ENCODE measurements around the gene RFFL. TPM values are rescaled to one million over a fixed set of nuclear protein-coding genes. Genes with fewer than 3 reads are reported as not detected.
"Not testable (repeated sequence)": the region's sequence is repeated elsewhere in the genome, so short reads cannot be mapped to it uniquely, and the experiment has no call there.

The RFFL gene
- polyA plus RNA-seq, 12 donors: 7.5 to 22.6 (median 9.8) TPM; not detected in 1

DNA sequence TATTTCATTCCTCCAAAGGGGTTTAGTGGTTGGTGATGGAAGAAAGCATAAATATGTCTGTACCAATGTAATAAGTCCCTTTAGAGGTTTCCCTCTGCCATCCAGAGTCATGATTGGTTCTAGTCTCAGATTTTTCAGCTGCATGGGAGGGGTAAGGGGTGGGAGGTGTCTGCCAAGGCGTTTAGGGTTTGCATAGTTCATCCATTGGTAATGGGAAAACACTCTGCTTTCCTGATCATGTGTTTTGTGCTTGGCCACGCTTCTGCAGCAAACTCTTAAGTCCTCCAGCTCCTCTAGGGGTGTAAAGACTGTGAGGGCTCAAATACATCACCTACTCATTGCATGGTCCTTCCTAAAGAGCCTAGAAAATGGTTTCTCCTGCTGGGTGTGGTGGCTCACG is 53.4 kb downstream of the RFFL start:
- no peak for DNase-seq

GRCh38 chr17:35006961-35007360 is 56.5 kb downstream of the RFFL start:
- DNase-seq: no peak

GRCh38 chr17:35006345-35006744 is 57.2 kb downstream of the RFFL start:
- DNase-seq: no peak

DNA sequence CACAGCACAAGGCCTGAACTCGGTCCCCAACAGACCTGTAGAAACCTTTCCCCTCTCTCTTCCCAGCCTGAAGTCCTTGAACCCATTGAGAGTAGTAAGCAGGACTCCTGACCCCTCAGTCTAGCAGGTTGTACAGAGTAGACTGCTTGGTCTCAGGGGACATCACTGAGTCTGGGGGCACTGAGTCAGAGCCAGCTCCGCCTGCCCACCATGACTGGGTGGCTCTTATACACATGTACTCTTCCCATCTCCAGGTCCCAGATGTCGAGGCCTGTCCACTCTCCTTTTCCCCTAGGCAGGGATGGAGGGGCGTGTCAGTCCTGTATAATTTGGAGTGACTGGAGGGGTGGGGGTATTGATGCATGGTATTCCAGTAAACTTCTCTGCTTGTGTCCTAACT is 59.7 kb downstream of the RFFL start:
- no peak for DNase-seq

GRCh38 chr17:35002876-35003551 is 60.5 kb downstream of the RFFL start:
- no peak for DNase-seq

DNA sequence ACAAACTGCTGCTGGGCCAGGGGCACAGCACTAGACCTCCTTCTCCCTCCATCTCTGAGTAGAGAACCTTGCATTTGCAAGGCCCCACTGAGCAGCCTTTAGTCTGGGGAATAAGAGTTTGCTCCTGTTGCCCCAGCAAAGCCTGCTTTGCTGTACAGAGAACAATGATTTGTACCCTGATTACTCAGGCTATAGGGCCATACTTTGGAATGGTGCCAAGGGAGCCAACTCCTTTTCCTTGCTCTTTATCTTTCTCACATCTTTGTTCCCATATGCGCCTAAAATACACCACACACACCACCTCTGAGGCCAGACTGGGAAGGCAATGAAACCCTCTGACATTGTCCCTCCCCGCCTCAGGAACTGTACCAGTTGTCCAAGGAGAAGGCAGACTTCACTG is 62.0 kb downstream of the RFFL start:
- no peak for DNase-seq

DNA sequence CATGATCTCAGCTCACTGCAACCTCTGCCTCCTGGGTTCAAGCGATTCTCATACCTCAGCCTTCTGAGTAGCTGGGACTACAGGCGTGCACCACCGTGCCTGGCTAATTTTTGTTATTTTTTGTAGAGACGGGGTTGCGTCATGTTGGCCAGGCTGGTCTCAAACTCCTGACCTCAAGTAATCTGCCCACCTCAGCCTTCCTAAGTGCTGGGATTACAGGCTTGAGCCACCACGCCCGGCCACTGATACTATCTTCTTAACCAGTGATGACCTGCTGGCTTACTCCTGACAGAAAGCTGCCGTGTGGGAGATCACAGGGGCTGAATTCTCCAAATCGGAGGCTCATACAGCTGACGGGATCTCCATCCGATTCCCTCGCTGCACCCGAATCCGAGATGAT is 62.5 kb downstream of the RFFL start:
- DNase-seq: not testable (repeated sequence)

GRCh38 chr17:34999456-34999855 is 64.1 kb downstream of the RFFL start:
- no peak for DNase-seq

GRCh38 chr17:34998205-34998604 is 65.3 kb downstream of the RFFL start:
- no peak for DNase-seq

DNA sequence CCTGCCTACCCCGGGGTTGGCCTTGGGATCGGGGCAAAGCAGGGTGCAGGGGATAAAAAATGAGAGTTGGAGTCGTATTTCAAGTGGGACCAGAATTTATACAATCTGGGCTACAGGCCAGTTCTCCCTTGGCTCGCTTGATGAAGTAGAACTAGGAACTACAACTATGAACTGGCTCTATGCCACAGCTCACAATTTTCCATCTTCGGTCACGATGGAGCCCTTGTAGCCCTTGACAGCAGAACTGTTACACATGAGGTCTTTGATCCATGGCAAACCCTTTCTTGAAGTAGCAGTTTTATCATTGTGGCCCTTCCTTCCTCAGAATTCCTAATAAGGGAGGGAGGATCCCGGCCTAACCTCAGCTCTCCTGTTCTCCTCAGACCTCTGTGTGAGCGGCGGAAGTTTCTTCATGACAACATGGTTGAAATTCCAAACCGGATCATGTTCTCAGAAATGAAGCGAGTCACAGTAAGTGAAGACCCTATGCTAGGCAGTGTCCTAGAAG is 66.1 kb downstream of the RFFL start:
- DNase-seq: peak; percentile 91

GRCh38 chr17:34996422-34997285 is 66.9 kb downstream of the RFFL start:
- no peak for DNase-seq

DNA sequence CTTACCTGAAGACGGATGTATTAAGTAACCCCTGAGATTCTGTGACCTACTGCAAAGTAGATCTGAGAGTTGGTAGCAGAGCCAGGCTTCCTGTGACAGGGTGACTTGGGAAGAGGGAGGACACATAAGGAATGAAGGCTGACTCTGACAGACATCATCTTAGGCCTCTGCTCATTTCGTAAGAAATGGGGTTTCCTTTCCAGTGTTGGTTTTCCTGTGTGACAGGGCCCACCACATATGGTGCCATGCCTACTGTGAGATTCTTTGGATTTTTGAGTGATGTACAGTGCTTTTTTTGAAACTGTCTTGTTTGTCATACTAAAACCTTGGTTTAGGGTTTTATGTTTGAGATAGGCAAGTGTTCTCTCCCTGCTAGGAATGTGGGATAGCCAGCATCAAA is 70.5 kb downstream of the RFFL start:
- no peak for DNase-seq

- no peak for DNase-seq
These were observed 71.9 kb downstream of the RFFL start for GRCh38 chr17:34991606-34992005.

- DNase-seq: no peak
These were observed 72.6 kb downstream of the RFFL start for GRCh38 chr17:34990921-34991365.

GRCh38 chr17:34989473-34989872 is 74.0 kb downstream of the RFFL start:
- no peak for DNase-seq

- DNase-seq: no peak
These were observed 74.9 kb downstream of the RFFL start for GRCh38 chr17:34988644-34989043.

GRCh38 chr17:34987232-34987631 is 76.3 kb downstream of the RFFL start:
- DNase-seq: no peak

DNA sequence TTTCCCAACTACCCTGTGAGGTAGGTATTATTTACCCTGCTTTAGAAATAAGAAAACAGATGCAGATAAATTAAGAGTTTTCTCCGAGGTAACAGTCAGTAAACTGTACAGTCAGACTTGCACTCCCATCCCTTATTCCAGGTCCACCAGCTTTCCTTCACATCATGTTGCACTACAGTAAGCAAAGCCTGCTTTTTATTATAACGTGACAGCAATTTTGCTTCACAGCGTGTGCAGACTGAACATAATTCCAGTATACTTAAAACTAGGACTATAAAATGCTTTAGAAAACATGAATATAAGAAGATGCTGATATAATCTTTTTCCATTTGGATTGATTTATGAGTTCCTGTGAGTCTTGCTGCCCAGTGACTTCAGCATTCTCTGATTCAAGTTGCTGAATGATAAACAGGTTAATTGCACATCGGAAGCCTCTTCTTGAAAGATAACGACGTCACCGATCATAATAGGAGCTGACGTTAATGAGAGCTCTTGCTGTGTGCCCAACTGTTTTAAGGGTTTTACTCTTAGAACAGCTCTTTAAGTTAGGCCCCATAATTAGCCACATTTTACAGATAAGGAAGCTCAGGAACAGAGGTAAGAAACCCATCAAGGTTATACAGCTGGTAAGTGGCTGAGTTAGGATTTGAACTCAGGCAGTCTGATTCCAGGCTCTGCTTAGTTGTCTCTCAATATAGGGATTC is 81.8 kb downstream of the RFFL start:
- peak; percentile 18 for DNase-seq

DNA sequence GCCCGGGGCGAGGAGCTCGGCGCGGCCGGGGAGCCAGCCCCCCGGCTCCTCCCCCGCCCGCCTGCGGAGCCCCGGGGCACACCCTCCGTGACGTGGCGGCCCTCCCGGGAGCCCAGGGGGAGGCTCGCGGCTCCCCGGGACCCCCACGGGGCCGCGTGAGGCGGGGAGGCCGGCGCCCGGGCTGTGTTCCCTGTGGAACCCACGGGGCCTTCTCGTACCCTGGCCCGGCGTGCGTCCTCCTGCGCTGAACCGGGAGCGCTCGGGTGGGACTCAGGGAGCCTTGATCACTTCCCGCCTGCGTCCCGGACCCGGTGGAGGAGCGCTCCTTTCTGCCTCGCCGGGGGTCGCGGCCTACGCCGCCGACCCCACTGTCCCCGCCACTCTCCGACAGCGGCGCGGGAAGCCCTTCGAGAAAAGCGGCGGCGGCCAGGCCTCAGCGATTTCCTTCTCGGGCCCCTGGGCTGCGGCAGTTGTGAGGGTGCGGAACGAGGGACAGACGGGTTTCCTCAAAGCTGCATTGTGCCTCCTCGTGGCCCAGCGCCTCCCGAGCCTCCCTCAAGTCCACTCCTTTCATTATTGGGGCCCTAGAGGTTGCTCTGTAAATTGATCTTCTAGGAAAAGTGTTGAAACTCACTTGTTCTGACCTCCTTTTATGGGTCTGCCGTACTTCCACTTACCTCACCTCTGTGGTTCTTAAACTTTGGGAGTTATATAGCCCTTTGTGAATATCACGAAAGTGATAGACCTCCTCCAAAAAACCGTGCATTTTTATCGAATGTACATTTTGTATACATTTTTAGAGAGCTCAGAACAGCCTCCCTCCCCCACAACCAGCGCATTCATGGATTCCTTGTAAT is 82.6 kb downstream of the RFFL start:
- DNase-seq: peak; percentile 80

DNA sequence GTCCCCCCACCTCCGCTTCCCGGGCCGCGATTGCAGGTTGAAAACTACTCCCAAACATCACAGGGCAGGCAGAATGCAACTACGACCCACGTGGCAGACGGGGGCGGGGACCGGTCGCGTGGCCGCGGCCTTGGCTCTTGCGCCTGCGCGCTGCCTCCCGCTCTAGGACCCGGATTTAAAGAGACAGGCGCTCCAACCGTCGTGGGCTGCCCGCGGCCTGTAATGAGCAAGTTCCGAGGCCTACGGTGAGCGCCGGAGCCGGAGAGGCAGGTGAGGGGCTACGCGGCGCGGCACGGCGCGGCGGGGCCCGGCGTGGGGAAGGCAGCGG is 83.2 kb downstream of the RFFL start, which contains the start of gene LIG3:
Gene LIG3, plus strand, starts transcription at position 160 of the 328 bp plus-strand sequence. CDS start 2,494 bp downstream, outside the sequence.
- DNase-seq: peak; percentile 96

- DNase-seq: no peak
These were observed 83.7 kb downstream of the RFFL start for GRCh38 chr17:34979650-34980352.
